GM21529 (cell line): ENCODE measurements around the gene TESPA1.
"Not testable (repeated sequence)": the region's sequence is repeated elsewhere in the genome, so short reads cannot be mapped to it uniquely, and the experiment has no call there.

Source experiments
- ATAC-seq: cut with Tn5 transposase; IDR thresholded peaks from one replicate; pipeline ENCODE4 v1.9.1; 2021; ENCODE audit not compliant: unreplicated experiment

The TESPA1 gene

GRCh38 chr12:54984658-54985376, at the start of gene TESPA1:
TESPA1 (minus strand) TSS chr12:54984762; CDS start chr12:54974562, 10,200 bp downstream.
- ATAC-seq: peak; percentile 91

DNA sequence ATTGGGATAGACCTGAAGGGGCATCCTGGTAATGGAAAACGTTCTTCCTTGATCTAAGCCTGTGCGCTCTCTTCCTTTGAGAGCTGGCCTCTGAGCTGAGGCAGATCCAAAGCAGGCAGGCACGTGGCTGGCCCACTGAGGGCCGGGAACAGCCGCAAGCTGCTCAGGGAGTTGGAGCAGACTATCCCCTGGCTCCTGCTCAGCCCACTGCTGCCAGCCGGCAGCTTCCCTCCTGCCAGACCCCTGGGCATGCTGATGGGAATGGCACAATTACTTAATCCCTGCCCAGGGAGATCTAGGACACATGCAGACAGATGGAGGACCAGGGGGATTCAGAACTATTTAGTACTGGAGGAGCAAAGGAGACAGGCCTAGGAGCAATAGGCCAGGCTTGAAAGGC, 49.7 kb upstream of the TESPA1 start:
- no peak for ATAC-seq

DNA sequence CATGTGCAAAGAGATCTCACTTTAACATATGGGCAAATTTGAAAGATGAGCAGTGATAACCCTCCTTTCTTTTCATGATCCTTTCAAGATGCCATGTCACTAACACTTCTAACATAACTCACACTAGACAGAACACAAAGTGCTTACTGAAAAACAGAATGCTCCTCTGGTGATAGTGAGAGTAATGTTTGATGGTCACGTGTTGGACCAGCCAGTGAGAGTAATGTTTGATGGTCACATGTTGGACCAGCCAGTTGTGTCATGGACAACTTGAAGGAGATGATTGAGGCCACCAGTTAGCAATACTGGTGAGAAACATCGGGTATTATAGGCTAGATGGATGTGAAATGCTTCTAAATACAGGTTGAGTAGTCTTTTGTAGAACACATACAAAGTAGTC, 40.9 kb upstream of the TESPA1 start:
- no peak for ATAC-seq

DNA sequence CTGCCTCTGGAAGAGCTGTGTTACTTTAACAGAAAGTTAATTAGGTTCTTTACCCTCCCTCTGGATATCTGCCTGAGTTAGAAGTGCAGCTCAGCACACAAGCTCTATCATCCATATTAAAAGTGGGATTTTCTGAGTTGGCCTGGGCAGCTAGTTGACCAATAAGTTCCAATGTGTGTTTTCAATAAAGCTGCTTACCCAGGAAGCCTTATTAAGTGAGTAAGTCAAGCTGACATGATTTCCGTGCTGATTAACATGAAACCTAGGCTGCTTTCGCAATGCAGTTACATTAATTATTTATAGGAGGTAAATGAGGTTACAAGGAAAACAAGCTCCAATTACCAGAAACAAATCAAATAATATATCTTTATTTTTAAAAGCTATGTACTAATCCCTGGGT, 40.0 kb upstream of the TESPA1 start:
- ATAC-seq: no peak

GRCh38 chr12:55019784-55020183, 35.2 kb upstream of the TESPA1 start, which contains the start of gene NEUROD4:
NEUROD4 (plus strand) TSS chr12:55019974; CDS start chr12:55026440, 6,466 bp downstream.
- no peak for ATAC-seq

GRCh38 chr12:55017416-55017925, 32.9 kb upstream of the TESPA1 start:
- ATAC-seq: no peak

GRCh38 chr12:55008944-55009585, 24.5 kb upstream of the TESPA1 start:
- no peak for ATAC-seq

- no peak for ATAC-seq
These were observed 17.8 kb upstream of the TESPA1 start for GRCh38 chr12:55002355-55002754.

DNA sequence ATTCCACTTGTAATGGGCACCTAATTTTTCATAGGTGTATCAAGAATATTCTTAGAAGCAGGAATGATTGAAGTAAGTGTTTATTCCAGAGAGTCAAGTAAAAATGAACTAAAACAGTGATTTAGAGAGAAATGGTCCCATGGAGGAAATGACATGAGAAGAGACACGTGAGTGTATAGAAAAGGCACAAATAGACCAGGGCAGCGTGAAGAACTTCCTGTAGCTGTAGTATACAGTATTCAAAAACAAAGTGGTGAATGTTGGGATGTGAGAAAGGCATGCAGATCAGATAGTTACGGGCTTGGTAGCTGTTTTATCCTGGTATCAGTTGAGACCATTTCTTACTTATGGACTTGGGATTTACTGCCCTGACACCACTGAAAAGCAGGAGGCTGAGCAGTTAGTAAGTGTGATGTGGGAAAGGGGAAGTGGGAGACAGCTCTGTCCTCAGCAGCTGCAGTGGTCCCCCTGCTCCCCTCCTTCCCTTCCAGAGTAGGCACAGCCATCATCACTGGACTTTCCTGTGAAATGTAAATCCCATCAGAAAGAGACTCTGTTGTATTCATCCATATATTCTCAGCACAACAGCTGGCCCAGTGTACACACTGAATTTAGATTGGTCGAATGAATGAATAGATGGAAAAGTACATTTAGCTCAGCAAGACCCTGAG, 16.8 kb upstream of the TESPA1 start:
- ATAC-seq: peak; percentile 61

- ATAC-seq: no peak
These were observed 14.5 kb upstream of the TESPA1 start for GRCh38 chr12:54998958-54999510.

- no peak for ATAC-seq
These were observed 13.5 kb upstream of the TESPA1 start for GRCh38 chr12:54997929-54998522.

DNA sequence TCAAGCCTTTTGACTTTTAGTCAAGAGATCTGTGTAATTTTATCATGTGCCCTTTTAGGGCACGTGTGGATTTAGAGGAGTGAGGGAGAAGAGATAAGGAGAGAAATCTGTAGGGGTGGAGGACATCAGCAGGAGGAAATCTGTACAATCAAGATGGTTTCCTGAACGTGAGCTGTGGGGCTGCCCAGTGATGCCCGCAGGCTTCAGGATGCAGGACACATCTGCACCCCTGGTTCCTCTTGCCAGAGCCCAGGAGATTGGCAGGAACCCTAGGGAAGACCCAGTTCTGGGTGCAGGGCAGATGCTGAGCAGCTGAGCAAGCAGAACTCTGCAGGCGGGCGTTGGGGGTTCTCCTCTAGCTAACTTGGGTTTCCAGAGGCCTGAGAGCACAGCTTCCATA, 11.6 kb upstream of the TESPA1 start:
- ATAC-seq: no peak

DNA sequence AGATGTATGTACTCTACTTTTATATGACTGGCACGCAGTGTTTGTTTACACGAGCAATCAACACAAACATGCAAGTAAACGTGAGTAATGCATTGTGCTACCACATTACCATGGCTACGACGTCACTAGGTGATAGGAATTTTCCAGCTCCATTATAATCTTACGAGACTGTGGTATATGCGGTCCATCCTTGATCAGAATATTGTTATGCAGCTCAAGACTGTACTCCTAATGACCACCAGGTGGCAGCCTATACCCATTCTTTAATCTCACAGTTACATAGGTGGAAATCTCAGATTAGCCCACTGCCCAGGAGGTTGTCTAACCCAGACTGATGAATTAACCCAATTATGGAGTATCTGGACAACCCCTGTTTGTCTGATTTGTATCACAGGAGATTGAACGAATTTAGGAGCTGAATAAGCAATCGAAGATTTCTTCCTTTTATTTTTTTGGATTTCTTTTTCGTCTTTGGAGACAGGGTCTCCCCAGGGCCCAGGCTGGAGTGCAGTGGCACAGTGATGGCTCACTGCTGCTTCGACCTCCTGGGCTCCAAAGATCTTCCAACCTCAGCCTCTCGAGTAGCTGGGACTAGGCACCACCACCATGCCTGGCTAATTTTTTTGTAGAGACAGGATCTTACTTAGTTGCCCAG, 8.7 kb upstream of the TESPA1 start:
- peak; percentile 33 for ATAC-seq

DNA sequence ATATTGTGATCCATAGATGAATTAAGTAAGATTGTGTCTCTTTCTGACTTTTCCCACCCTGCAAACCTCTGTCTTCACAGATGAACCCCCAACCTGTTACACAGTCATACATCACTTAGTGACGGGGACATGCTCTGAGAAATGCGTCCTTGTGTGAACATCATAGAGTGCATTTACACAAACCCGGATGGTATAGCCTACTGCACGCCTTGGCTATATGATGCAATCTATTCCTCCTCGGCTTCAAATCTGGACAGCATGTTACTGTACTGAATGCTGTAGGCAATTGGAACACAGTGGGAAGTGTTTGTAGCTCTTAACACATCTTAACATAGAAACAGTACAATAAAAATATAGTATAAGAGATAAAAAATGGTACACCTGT, 7.4 kb upstream of the TESPA1 start:
- peak; percentile 51 for ATAC-seq

GRCh38 chr12:54991161-54991990, 6.8 kb upstream of the TESPA1 start:
- ATAC-seq: peak; percentile 74

DNA sequence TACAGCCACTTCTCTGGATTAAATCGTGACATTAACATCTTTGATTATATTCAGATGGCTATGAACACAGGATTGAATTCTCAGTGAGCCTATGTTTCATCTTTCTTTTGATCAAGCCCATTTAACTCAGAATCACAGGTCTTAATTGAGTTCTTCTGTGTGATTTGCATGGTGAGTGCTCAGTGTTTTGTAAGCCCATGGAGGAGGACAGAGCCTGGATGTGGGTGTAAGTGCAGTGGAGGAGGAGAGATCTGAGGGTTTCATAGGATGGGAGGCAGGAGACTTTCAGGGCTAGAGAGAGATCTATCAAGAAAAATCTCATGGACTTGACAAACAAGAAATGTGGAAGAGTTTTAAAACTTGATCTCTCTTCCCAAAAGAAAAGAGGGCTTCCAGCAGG, 5.3 kb upstream of the TESPA1 start:
- ATAC-seq: no peak

DNA sequence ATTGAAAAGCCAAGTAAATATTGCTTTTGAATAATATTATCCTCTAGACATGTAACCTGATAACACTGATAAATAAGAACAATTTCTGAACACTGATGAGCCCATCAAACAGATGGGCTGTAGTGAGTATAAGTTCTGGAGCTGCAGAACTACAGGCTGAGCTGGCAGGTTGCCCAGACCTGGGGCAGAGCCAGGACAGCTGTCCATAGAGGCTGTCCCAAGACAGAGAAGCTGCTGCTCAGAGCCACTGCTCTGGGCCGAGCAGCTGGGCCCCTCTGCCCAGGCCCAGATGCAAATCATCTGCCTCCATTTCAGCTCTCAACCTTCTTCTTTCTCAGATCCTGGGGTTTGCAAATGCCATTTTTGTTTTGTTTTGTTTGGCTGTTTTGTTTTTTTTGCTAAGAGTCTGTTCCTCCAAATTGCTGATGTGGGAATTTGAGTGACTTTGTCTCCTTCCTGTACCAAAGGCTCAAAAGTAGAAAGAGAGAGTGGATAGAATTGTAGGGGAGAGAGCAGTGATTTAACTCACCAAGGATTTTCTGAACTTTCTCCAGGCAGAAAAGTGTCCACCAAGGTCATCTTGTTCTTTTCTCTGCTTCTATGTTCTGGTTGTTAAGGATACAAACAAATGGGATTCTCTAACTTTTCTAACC, 4.0 kb upstream of the TESPA1 start:
- ATAC-seq: peak; percentile 30

DNA sequence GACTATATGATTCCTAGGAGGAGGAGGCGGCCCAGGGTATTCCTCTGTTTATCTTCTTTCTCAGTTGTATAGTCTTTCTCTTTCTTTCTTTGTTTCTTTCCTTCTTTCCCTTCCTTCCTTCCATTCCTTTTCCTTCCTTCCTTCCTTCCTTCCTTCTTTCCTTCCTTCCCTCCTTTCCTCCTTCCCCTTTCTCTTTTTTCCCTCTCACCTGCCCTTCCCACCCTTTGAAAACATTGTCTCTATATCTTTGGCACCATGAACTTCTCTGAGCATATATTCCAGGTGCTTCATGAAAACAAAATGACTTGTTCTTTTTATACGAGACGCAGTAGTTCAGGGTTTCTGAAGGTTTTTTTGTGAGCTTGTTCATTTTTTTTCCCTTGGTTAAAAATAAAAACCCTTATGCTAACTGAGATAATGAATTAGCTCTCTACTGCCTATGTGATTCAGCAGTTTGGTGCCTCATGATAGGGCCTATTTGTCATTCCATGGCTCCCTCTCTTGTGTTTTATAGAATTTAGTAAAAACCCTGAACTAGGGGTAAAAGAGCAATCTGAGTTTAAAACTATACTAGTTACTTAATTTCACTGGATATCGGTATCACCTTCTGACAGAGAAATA, 3.2 kb upstream of the TESPA1 start:
- no peak for ATAC-seq

- not testable (repeated sequence) for ATAC-seq
These were observed 2.2 kb upstream of the TESPA1 start for GRCh38 chr12:54986773-54987172.
